Gastroesophageal sphincter (tissue), 4 donors: Measurements from ENCODE around the gene TMEM120B. TPM values are rescaled to one million over a fixed set of nuclear protein-coding genes. Genes with fewer than 3 reads are reported as not detected.

Experiments used
- ATAC-seq: fragments of 150-250 bp; one replicate; pipeline ENCODE4 v1.9.1; 2016; ENCODE audit warnings: mild to moderate bottlenecking, moderate library complexity
- H3K27ac ChIP-seq, 4 donors: fragments of 200-600 bp; sonication (generic) in 3 of 4; 1 replicate in 3 of 4; 2 replicates in 1 of 4; pipeline ENCODE4 v1.5.1; 2016 to 2019
- H3K27me3 ChIP-seq: fragments of 200-600 bp; sonication (generic); one replicate; pipeline ENCODE4 v1.5.1; 2019
- H3K36me3 ChIP-seq, 2 donors: fragments of 200-600 bp; sonication (generic); one replicate each; pipeline ENCODE4 v1.5.1; 2019; ENCODE audit warnings: control low read depth in 1 of 2
- H3K4me1 ChIP-seq, 3 donors: fragments of 200-600 bp; sonication (generic); 1 replicate in 2 of 3; 2 replicates in 1 of 3; pipeline ENCODE4 v1.5.1; 2016 to 2019; ENCODE audit warnings: control low read depth in 2 of 3
- H3K4me3 ChIP-seq, 2 donors: fragments of 200-600 bp; sonication (generic); one replicate each; pipeline ENCODE4 v1.5.1; 2019; ENCODE audit warnings: mild to moderate bottlenecking in 1 of 2, moderate library complexity in 1 of 2
- H3K9me3 ChIP-seq, 3 donors: fragments of 200-600 bp; sonication (generic); one replicate each; pipeline ENCODE4 v1.5.1; 2017 to 2019; ENCODE audit warnings: control low read depth in 2 of 3
- CTCF ChIP-seq, 4 experiments: fragments of 200-600 bp in 2 of 4; fragments of 450-650 bp in 2 of 4; sonication (generic) in 1 of 4; IDR thresholded peaks; one replicate each; pipeline ENCODE4 v1.5.1; 2017 to 2019; ENCODE audit warnings: antibody characterized with exemption in 4 of 4, mild to moderate bottlenecking in 2 of 4, moderate library complexity in 2 of 4
- EP300 ChIP-seq: sonication (generic); formaldehyde crosslinking; IDR thresholded peaks from one replicate; pipeline ENCODE4 v1.6.1; 2017; ENCODE audit warnings: antibody characterized with exemption, mild to moderate bottlenecking
- POLR2A ChIP-seq, 2 donors: fragments of 450-650 bp; IDR thresholded peaks; one replicate each; pipeline ENCODE4 v1.6.1; 2017; ENCODE audit warnings: antibody characterized with exemption in 2 of 2, mild to moderate bottlenecking in 2 of 2, moderate library complexity in 1 of 2
- POLR2AphosphoS5 ChIP-seq: sonication (generic); formaldehyde crosslinking; IDR thresholded peaks from one replicate; pipeline ENCODE4 v1.6.1; 2017; ENCODE audit warnings: antibody characterized with exemption
- WGBS, 2 donors: methylation state at CpG; one replicate each; pipeline ENCODE4 v1.1.5; 2018; ENCODE audit warnings: low coverage in 1 of 2; 5-methylcytosine and 5-hydroxymethylcytosine counted together
- total RNA-seq, 4 donors: library from RNA; depleted of rRNA; stranded (reverse); fragments of >200 nt; gene quantifications; one replicate each; pipeline ENCODE4 v1.1.0, GENCODE V29; 2016

The TMEM120B gene
- total RNA-seq, 4 donors from 2014 or later: 4.2 to 14.3 (median 9.9) TPM

- peaks cover 0 to 87% (median 48%) of the 10 kb centered on the region in 3 donors for H3K4me1 ChIP-seq
- H3K27me3 ChIP-seq: no peaks in the 10 kb centered on the region
- WGBS, 2 donors: no CpG with 5 or more reads among the region's 33 CpGs
- ATAC-seq: no peak
- H3K9me3 ChIP-seq: no peaks in the 10 kb centered on the region
- H3K36me3 ChIP-seq: peaks cover 0 to 64% of the 10 kb centered on the region in 2 donors
- H3K4me3 ChIP-seq: peak overlapping the region in 1 of 2 donors; percentile 8
- H3K27ac ChIP-seq: peak overlapping the region in 3 of 4 donors; percentile 83 to 84 (median 83)
- no peak for TF ChIP-seq EP300
- no peak for TF ChIP-seq POLR2A (IDR thresholded peaks at IDR 0.05)
- TF ChIP-seq CTCF (IDR thresholded peaks at IDR 0.05): no peak
These were observed 97.8 kb downstream of the TMEM120B start for GRCh38 chr12:121810234-121810817.

- Histone ChIP-seq H3K27me3 (no peaks in the 10 kb centered on the region), H3K4me1 (peaks cover 0 to 81% (median 44%) of the 10 kb centered on the region in 3 donors), H3K27ac (peak overlapping the region in 3 of 4 donors; percentile 83 to 84 (median 83)), H3K9me3 (no peaks in the 10 kb centered on the region), H3K36me3 (peaks cover 0 to 70% of the 10 kb centered on the region in 2 donors), H3K4me3 (peak overlapping the region in 1 of 2 donors; percentile 64)
- no peak for ATAC-seq
- TF ChIP-seq POLR2A (IDR thresholded peaks at IDR 0.05) (no peak), CTCF (IDR thresholded peaks at IDR 0.05) (no peak), POLR2AphosphoS5 (no peak), EP300 (no peak)
- 26 to 44% methylated on average over 3 to 4 of the region's 6 CpGs for WGBS, 2 donors
These were observed 98.4 kb downstream of the TMEM120B start for GRCh38 chr12:121810833-121811433.

- TF ChIP-seq EP300: no peak
- no peak for TF ChIP-seq POLR2AphosphoS5
- no peak for TF ChIP-seq POLR2A (IDR thresholded peaks at IDR 0.05)
- TF ChIP-seq CTCF (IDR thresholded peaks at IDR 0.05): peak in 3 of 4 experiments; percentile 99 to 100 (median 99)
- Histone ChIP-seq H3K36me3 (peaks cover 0 to 76% of the 10 kb centered on the region in 2 donors), H3K27ac (peak overlapping the region; percentile 10 to 84 (median 83)), H3K4me3 (peak overlapping the region; percentile 44 to 64), H3K4me1 (peaks cover 0 to 73% (median 38%) of the 10 kb centered on the region in 3 donors), H3K27me3 (no peaks in the 10 kb centered on the region), H3K9me3 (no peaks in the 10 kb centered on the region)
- no CpG with 5 or more reads among the region's 46 CpGs for WGBS, 2 donors
- peak; percentile 90 for ATAC-seq
These were observed 99.1 kb downstream of the TMEM120B start for GRCh38 chr12:121811434-121812319.

- no peak for TF ChIP-seq CTCF (IDR thresholded peaks at IDR 0.05)
- TF ChIP-seq EP300: no peak
- no peak for TF ChIP-seq POLR2AphosphoS5
- peak; percentile 83 for ATAC-seq
- H3K36me3 ChIP-seq: peaks cover 0 to 78% of the 10 kb centered on the region in 2 donors
- H3K27me3 ChIP-seq: no peaks in the 10 kb centered on the region
- H3K4me1 ChIP-seq: peaks cover 0 to 66% (median 32%) of the 10 kb centered on the region in 3 donors
- peak overlapping the region in 3 of 4 donors; percentile 83 to 84 (median 83) for H3K27ac ChIP-seq
- whole genome bisulfite sequencing, 2 donors: 21 to 27% methylated on average over 6 of the region's 26 CpGs
- H3K9me3 ChIP-seq: no peaks in the 10 kb centered on the region
- H3K4me3 ChIP-seq: peak overlapping the region; percentile 44 to 64
These were observed 99.8 kb downstream of the TMEM120B start for GRCh38 chr12:121812320-121812871.
